ENCODE data around the gene IL1R1.

DNA sequence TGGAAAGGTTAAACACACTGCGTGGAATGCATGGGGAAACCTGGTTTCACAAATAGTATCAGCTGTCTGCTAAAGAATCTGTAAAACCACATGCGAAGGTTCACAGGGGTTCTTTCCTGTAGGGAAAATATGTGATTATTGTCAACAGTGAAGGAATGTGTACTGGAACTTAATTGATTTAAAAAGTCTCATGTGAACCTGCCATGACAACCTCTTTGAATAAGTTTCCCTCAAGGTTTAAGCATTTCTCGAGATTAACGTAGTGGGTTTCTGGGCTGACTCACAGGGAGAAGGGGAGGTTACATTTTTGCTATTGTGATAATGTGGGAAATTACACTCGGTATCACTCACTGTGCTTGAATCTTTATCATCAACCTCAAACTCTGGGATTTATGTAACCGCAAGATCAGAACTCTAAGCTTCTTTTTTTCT is 28.2 kb upstream of the IL1R1 start:
- no peak for TF ChIP-seq POLR2A (IDR thresholded peaks at IDR 0.05; ENCODE audit: low read depth, low read length)
- no peak for TF ChIP-seq TAF1 (IDR thresholded peaks at IDR 0.05; ENCODE audit: borderline replicate concordance, low read depth, low read length)
- no peak for TF ChIP-seq POLR2AphosphoS5 (IDR thresholded peaks at IDR 0.05; ENCODE audit: low read depth, low read length)
